Fibroblast of peridontal ligament (primary cell): Measurements from ENCODE around the gene CDR2L.
"Not testable (repeated sequence)": the region's sequence is repeated elsewhere in the genome, so short reads cannot be mapped to it uniquely, and the experiment has no call there.

Experiments used
- DNase-seq: peaks from one replicate; pipeline ENCODE4 v3.0.0-alpha.2; 2010; ENCODE audit errors: extremely low read depth

CDR2L gene

GRCh38 chr17:75044716-75045115, 57.3 kb downstream of the CDR2L start:
- no peak for DNase-seq

GRCh38 chr17:75045946-75046406, 58.5 kb downstream of the CDR2L start:
- DNase-seq = not testable (repeated sequence)

- peak; percentile 95 for DNase-seq
Measured at GRCh38 chr17:75046407-75047289, 59.2 kb downstream of the CDR2L start, which contains the start of the genes ATP5PD and KCTD2. TSS of gene ATP5PD (minus strand) at chr17:75046969. CDS start at chr17:75042650, 4,319 bp downstream. TSS of gene KCTD2 (plus strand) at chr17:75047225. CDS start at chr17:75047251, 26 bp downstream.

GRCh38 chr17:75047398-75048098, 60.1 kb downstream of the CDR2L start:
- no peak for DNase-seq

GRCh38 chr17:75048249-75048878, 60.9 kb downstream of the CDR2L start:
- DNase-seq = peak; percentile 76

GRCh38 chr17:75049057-75049456, 61.6 kb downstream of the CDR2L start:
- no peak for DNase-seq

- DNase-seq = no peak
Measured at GRCh38 chr17:75049706-75050105, 62.3 kb downstream of the CDR2L start.

- DNase-seq = no peak
Measured at GRCh38 chr17:75051941-75052340, 64.5 kb downstream of the CDR2L start.
